Liver (tissue), 9 donors: ENCODE results near the gene COL15A1. TPM values are rescaled to one million over a fixed set of nuclear protein-coding genes. Genes with fewer than 3 reads are reported as not detected.

Experiments
- DNase-seq: peaks from one replicate; pipeline ENCODE4 v3.0.0-alpha.2; 2017; ENCODE audit warnings: low spot score
- H3K27ac ChIP-seq, 2 donors: one replicate each; pipeline ENCODE4 v1.7.0; 2013; ENCODE audit warnings: inconsistent platforms in 2 of 2, low read length in 2 of 2, control low read depth in 1 of 2, low read depth in 1 of 2, mild to moderate bottlenecking in 1 of 2
- H3K27me3 ChIP-seq, 4 donors: one replicate each; pipeline versions ENCODE4 v1.6.1 to v1.7.0; 2013; ENCODE audit warnings: low read length in 3 of 4, inconsistent platforms in 1 of 4, mild to moderate bottlenecking in 1 of 4, moderate library complexity in 1 of 4; ENCODE audit not compliant: control insufficient read depth in 4 of 4, insufficient read depth in 4 of 4
- H3K36me3 ChIP-seq, 4 donors: one replicate each; pipeline versions ENCODE4 v1.6.1 to v1.7.0; 2013; ENCODE audit warnings: low read length in 3 of 4, mild to moderate bottlenecking in 3 of 4, low read depth in 1 of 4, moderate library complexity in 1 of 4; ENCODE audit not compliant: control insufficient read depth in 4 of 4, insufficient read depth in 3 of 4
- H3K4me1 ChIP-seq, 4 donors: one replicate each; pipeline versions ENCODE4 v1.6.1 to v1.7.0; 2013; ENCODE audit warnings: low read length in 3 of 4, mild to moderate bottlenecking in 3 of 4, moderate library complexity in 1 of 4; ENCODE audit not compliant: control insufficient read depth in 4 of 4, insufficient read depth in 4 of 4
- H3K4me3 ChIP-seq, 3 donors: one replicate each; pipeline versions ENCODE4 v1.6.1 to v1.7.0; 2013; ENCODE audit warnings: low read length in 3 of 3, control low read depth in 1 of 3, low read depth in 1 of 3, mild to moderate bottlenecking in 1 of 3
- H3K9ac ChIP-seq, 2 donors: one replicate each; pipeline ENCODE4 v1.7.0; 2013; ENCODE audit warnings: low read length in 2 of 2, mild to moderate bottlenecking in 2 of 2, moderate library complexity in 2 of 2, control low read depth in 1 of 2, low read depth in 1 of 2
- H3K9me3 ChIP-seq, 4 donors: one replicate each; pipeline versions ENCODE4 v1.6.1 to v1.7.0; 2013; ENCODE audit warnings: low read length in 3 of 4; ENCODE audit not compliant: control insufficient read depth in 4 of 4
- CTCF ChIP-seq: fragments of 150-350 bp; IDR thresholded peaks from 2 replicates; pipeline ENCODE4 v1.5.1; 2017; ENCODE audit warnings: improper control_type of control experiment, low read depth, low read length; ENCODE audit not compliant: missing input control
- EGR1 ChIP-seq, 2 donors: IDR thresholded peaks; 2 replicates each; pipeline ENCODE4 v1.6.1; 2016 to 2018; ENCODE audit warnings: antibody characterized with exemption in 2 of 2, low read depth in 2 of 2
- FOXA1 ChIP-seq: IDR thresholded peaks from 2 replicates; pipeline ENCODE4 v1.6.1; 2016; ENCODE audit warnings: antibody characterized with exemption
- FOXA2 ChIP-seq: IDR thresholded peaks from 2 replicates; pipeline ENCODE4 v1.6.1; 2016; ENCODE audit warnings: antibody characterized with exemption
- GABPA ChIP-seq, 2 donors: IDR thresholded peaks in 1 of 2; conservative IDR thresholded peaks in 1 of 2; 2 replicates each; pipeline ENCODE4 v1.6.1; 2016; ENCODE audit warnings: antibody characterized with exemption in 2 of 2, mild to moderate bottlenecking in 1 of 2, moderate library complexity in 1 of 2
- HNF4A ChIP-seq, 2 donors: conservative IDR thresholded peaks; 2 replicates each; pipeline ENCODE4 v1.6.1; 2016; ENCODE audit warnings: antibody characterized with exemption in 2 of 2, mild to moderate bottlenecking in 2 of 2
- HNF4G ChIP-seq: IDR thresholded peaks from 2 replicates; pipeline ENCODE4 v1.6.1; 2016; ENCODE audit warnings: antibody characterized with exemption
- JUND ChIP-seq, 2 donors: IDR thresholded peaks; 2 replicates each; pipeline ENCODE4 v1.6.1; 2016; ENCODE audit warnings: antibody characterized with exemption in 2 of 2
- MAX ChIP-seq: IDR thresholded peaks from 2 replicates; pipeline ENCODE4 v1.6.1; 2016; ENCODE audit warnings: antibody characterized with exemption
- NR2F2 ChIP-seq: IDR thresholded peaks from 2 replicates; pipeline ENCODE4 v1.6.1; 2016; ENCODE audit warnings: antibody characterized with exemption
- RAD21 ChIP-seq, 2 donors: IDR thresholded peaks; 2 replicates each; pipeline ENCODE4 v1.6.1; 2016; ENCODE audit warnings: antibody characterized with exemption in 2 of 2, mild to moderate bottlenecking in 2 of 2
- RXRA ChIP-seq, 2 donors: IDR thresholded peaks; 2 replicates each; pipeline ENCODE4 v1.6.1; 2017 to 2018; ENCODE audit warnings: antibody characterized with exemption in 2 of 2, mild to moderate bottlenecking in 1 of 2
- SP1 ChIP-seq: IDR thresholded peaks from 2 replicates; pipeline ENCODE4 v1.6.1; 2018; ENCODE audit warnings: antibody characterized with exemption, mild to moderate bottlenecking
- TAF1 ChIP-seq: conservative IDR thresholded peaks from 2 replicates; pipeline ENCODE4 v1.6.1; 2016; ENCODE audit warnings: antibody characterized with exemption, mild to moderate bottlenecking
- YY1 ChIP-seq: IDR thresholded peaks from 2 replicates; pipeline ENCODE4 v1.6.1; 2016; ENCODE audit warnings: antibody characterized with exemption, mild to moderate bottlenecking
- ZBTB33 ChIP-seq: IDR thresholded peaks from 2 replicates; pipeline ENCODE4 v1.6.1; 2016; ENCODE audit warnings: antibody characterized with exemption
- WGBS: extraction: QIAGEN DNeasy Blood & Tissue Kit; methylation state at CpG from one replicate; pipeline ENCODE4 v1.1.7; 2013; 5-methylcytosine and 5-hydroxymethylcytosine counted together
- polyA plus RNA-seq, 2 donors: library from polyadenylated mRNA; stranded (reverse) in 1 of 2; unstranded in 1 of 2; fragments of 200-250 nt in 1 of 2; fragments of >200 nt in 1 of 2; fragmentation: Nextera tagmentation in 1 of 2; extraction: Ambion mirVana in 1 of 2; gene quantifications; one replicate each; pipeline versions ENCODE4 v1.2.1 to v1.2.3, GENCODE V29; 2013 to 2015
- total RNA-seq, 2 donors: library from RNA; depleted of rRNA; stranded (reverse); fragments of >200 nt; gene quantifications; one replicate each; pipeline ENCODE4 v1.2.3, GENCODE V29; 2014
- TF ChIP-seq, protein P1 (sequence below): IDR thresholded peaks from 2 replicates; pipeline ENCODE4 v1.6.1; 2016; ENCODE audit warnings: antibody characterized with exemption, mild to moderate bottlenecking
- donor health status: healthy.
- donor health status: healthy.
- donor health status: healthy.
- donor health status: healthy.
- donor health status: healthy.

Gene COL15A1
- total and polyA plus RNA-seq, 4 donors = 0.10 to 0.42 (median 0.24) TPM

DNA sequence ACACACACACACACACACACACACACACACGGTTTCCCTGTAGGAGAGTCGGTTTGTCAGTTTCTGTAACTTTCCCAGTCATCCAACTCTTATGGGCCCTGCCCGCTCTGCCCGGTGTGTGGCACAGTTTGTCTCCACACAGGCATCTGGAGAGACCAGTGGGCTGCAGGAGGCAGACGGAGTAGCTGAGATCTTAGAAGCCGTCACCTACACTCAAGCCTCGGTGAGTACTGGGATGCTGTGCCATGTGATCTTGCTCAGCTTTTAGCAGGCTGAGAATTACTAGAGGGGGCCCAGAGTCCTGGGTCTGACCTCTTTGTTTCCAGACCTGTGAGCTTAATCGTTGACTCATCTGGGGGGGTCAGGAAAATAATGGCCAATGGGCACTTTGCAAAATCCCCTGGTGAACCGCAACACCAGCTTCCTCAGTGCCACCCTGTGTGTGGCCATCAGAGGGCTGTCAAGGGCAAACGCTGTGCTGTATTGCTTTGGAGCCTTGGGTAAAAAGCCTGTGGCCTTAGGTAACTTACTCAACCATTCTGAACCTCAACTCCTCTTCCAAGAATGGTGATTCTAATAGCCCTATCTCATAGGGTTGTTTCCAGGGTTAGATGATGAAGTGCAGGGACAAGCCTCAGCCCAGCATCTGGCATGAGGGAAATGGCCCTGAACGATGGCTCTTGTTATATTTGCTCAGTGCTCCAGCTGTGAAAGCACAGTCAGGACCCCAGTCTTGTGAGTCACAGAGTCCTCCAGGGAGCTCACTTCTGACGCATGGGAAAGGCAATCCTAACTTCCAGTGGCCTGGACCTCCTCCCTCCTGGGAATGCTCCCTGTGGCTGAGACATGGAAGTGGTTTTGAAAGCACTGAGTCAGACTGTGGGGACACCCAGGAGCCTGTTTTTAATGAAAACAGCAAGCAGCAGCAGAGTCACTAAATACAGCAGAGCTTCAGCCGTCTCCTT is 45.6 kb downstream of the COL15A1 start:
- Histone ChIP-seq H3K4me1 (no peaks in the 10 kb centered on the region), H3K27me3 (no peaks in the 10 kb centered on the region), H3K9me3 (no peaks in the 10 kb centered on the region), H3K36me3 (no peaks in the 10 kb centered on the region), H3K9ac (no peak overlapping the region), H3K27ac (no peak overlapping the region), H3K4me3 (no peak overlapping the region)
- WGBS = 82% methylated on average over 13 of the region's 13 CpGs
- DNase-seq = peak; percentile 22
- TF ChIP-seq EGR1 (IDR thresholded peaks at IDR 0.05; ENCODE audit: low read depth in 2 of 2) = no peak
- TF ChIP-seq JUND (IDR thresholded peaks at IDR 0.05) = peak in 1 of 2 donors; percentile 10
- TF ChIP-seq NR2F2 = peak; percentile 36

DNA sequence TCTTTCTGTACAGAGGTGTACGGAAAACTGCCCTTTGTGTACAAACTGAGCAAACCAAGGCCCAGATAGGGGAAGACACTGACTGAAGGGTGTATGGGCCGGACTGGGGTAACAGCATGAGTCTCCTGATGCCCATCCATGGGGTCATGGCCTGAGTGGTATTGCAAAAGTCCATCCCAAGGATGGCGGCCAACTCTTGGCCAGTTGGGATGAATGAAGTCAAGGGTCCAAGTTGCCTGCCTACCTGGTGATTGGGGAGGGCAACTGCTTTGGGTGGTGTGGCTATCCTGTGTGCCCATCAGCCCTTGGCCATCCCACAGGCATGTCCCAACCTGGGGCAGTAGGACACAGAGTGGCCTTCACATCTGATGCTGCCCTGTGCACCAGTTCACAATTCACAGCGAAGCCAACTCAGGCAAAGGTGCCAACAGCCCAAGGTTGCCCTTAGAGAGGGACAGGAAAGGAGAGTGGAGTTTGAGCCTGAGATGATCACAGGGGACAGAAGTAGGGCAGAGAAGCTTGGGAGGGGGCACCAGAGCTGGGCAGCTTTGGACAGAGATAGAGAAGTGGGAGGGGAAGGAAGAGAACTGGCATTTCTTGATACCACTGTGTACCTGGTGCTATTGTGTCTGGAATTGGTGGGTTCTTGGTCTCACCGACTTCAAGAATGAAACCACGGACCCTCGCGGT is 46.6 kb downstream of the COL15A1 start:
- peak; percentile 19 for DNase-seq
- H3K27ac ChIP-seq = no peak overlapping the region
- H3K4me3 ChIP-seq = no peak overlapping the region
- H3K9me3 ChIP-seq = no peaks in the 10 kb centered on the region
- no peaks in the 10 kb centered on the region for H3K4me1 ChIP-seq
- H3K27me3 ChIP-seq = no peaks in the 10 kb centered on the region
- WGBS = 95% methylated on average over 8 of the region's 8 CpGs
- TF ChIP-seq RAD21 (IDR thresholded peaks at IDR 0.05) (no peak), SP1 (no peak), RXRA (IDR thresholded peaks at IDR 0.05) (no peak), JUND (IDR thresholded peaks at IDR 0.05) (no peak), HNF4A (conservative IDR thresholded peaks at IDR 0.05) (no peak), CTCF (no peak), FOXA2 (no peak), GABPA (IDR thresholded peaks at IDR 0.05 in 1 of 2, conservative IDR thresholded peaks at IDR 0.05 in 1 of 2) (no peak), YY1 (no peak), TAF1 (no peak), EGR1 (IDR thresholded peaks at IDR 0.05; ENCODE audit: low read depth in 2 of 2) (no peak), FOXA1 (no peak), MAX (no peak), NR2F2 (no peak), HNF4G (no peak), ZBTB33 (no peak)
- TF ChIP-seq, protein P1, sequence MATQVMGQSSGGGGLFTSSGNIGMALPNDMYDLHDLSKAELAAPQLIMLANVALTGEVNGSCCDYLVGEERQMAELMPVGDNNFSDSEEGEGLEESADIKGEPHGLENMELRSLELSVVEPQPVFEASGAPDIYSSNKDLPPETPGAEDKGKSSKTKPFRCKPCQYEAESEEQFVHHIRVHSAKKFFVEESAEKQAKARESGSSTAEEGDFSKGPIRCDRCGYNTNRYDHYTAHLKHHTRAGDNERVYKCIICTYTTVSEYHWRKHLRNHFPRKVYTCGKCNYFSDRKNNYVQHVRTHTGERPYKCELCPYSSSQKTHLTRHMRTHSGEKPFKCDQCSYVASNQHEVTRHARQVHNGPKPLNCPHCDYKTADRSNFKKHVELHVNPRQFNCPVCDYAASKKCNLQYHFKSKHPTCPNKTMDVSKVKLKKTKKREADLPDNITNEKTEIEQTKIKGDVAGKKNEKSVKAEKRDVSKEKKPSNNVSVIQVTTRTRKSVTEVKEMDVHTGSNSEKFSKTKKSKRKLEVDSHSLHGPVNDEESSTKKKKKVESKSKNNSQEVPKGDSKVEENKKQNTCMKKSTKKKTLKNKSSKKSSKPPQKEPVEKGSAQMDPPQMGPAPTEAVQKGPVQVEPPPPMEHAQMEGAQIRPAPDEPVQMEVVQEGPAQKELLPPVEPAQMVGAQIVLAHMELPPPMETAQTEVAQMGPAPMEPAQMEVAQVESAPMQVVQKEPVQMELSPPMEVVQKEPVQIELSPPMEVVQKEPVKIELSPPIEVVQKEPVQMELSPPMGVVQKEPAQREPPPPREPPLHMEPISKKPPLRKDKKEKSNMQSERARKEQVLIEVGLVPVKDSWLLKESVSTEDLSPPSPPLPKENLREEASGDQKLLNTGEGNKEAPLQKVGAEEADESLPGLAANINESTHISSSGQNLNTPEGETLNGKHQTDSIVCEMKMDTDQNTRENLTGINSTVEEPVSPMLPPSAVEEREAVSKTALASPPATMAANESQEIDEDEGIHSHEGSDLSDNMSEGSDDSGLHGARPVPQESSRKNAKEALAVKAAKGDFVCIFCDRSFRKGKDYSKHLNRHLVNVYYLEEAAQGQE = no peak
- no peaks in the 10 kb centered on the region for H3K36me3 ChIP-seq
- no peak overlapping the region for H3K9ac ChIP-seq
